ENCODE data around the gene RAB40A. TPM values are rescaled to one million over a fixed set of nuclear protein-coding genes. Genes with fewer than 3 reads are reported as not detected.

Gene RAB40A
- total and polyA plus RNA-seq, 9 of the 15 experiments (the other 6 are each of a cell fraction or from before 2014, with no cell fraction given): 0.07 to 0.15 (median 0.10) TPM; not detected in 3

DNA sequence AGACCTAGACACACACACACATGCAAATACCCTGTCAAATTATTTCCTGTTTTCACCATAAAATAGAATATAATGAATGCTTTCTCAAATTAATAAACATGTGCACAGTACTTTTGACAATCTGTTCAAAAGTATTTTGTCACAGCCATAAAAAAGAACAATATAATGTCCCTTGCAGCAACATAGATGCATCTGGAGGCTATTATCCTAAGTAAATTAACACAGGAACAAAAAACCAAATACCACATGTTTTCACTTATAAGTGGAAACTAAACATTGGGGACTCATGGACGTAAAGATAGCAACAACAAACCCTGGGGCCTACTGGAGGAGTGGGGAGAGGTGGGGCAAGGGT, 15.5 kb downstream of the RAB40A start:
- Histone ChIP-seq H3K4me1 (replicated peaks in 1 of 2; ENCODE audit: control insufficient read depth in 2 of 2, insufficient read depth in 2 of 2, low read length in 2 of 2) (no peaks in the 10 kb centered on the region), H3K9me1 (ENCODE audit: control insufficient read depth, insufficient read depth, low read length) (peaks cover 3% of the 10 kb centered on the region), H3K36me3 (ENCODE audit: control insufficient read depth, insufficient read depth, low read length) (no peaks in the 10 kb centered on the region), H3K4me2 (ENCODE audit: insufficient read depth, low read length) (no peak overlapping the region), H3K9ac (ENCODE audit: insufficient read depth in 1 of 2, low read depth in 2 of 2, low read length in 2 of 2) (no peak overlapping the region), H3K9me3 (replicated peaks; ENCODE audit: control insufficient read depth, insufficient read depth, low read depth, low read length) (no peaks in the 10 kb centered on the region), H2AFZ (ENCODE audit: low read depth, low read length) (no peak overlapping the region), H3K4me3 (no peak overlapping the region), H3K27ac (ENCODE audit: extremely low read depth, low read depth, low read length) (no peak overlapping the region), H3K79me2 (ENCODE audit: control insufficient read depth, insufficient read depth, low read length) (no peaks in the 10 kb centered on the region), H3K27me3 (ENCODE audit: control insufficient read depth in 2 of 2, insufficient read depth in 2 of 2, low read length in 2 of 2) (no peaks in the 10 kb centered on the region; a peak in 1 of 5 replicates), H4K20me1 (replicated peaks; ENCODE audit: control insufficient read depth, insufficient read depth, low read length) (no peaks in the 10 kb centered on the region)
- intact Hi-C loops (cut with micrococcal nuclease): no loop called here
- 0% methylated on average over 1 of the region's 1 CpG for WGBS (ENCODE audit: insufficient coverage, low coverage, missing lambda C conversion rate)
- ChIA-PET CTCF (ENCODE audit: low intra/inter-chr PET ratio) (no interaction called here), POLR2A (no interaction called here)
- TF ChIP-seq ZNF766 (CRISPR knock-in tag; conservative IDR thresholded peaks at IDR 0.05) (no peak), SMC3 (conservative IDR thresholded peaks at IDR 0.05; ENCODE audit: insufficient read depth, low read depth, low read length) (no peak), ZNF224 (CRISPR knock-in tag; IDR thresholded peaks at IDR 0.05) (no peak), CBFA2T2 (conservative IDR thresholded peaks at IDR 0.05) (no peak), NCOA2 (IDR thresholded peaks at IDR 0.05; ENCODE audit: partially characterized antibody in 2 of 2) (no peak), CEBPG (CRISPR knock-in tag; IDR thresholded peaks at IDR 0.05) (no peak), CEBPG (tag; conservative IDR thresholded peaks at IDR 0.05 in 1 of 2, IDR thresholded peaks at IDR 0.05 in 1 of 2) (no peak), RB1 (IDR thresholded peaks at IDR 0.05; ENCODE audit: low read depth) (no peak), ZNF311 (CRISPR knock-in tag; IDR thresholded peaks at IDR 0.05) (no peak), PRPF4 (IDR thresholded peaks at IDR 0.05; ENCODE audit: insufficient read depth, low read depth, low read length, poor library complexity, severe bottlenecking) (no peak), MLLT1 (IDR thresholded peaks at IDR 0.05) (no peak), MECOM (CRISPR knock-in tag; IDR thresholded peaks at IDR 0.05) (no peak)
- TF ChIP-seq, protein P1, sequence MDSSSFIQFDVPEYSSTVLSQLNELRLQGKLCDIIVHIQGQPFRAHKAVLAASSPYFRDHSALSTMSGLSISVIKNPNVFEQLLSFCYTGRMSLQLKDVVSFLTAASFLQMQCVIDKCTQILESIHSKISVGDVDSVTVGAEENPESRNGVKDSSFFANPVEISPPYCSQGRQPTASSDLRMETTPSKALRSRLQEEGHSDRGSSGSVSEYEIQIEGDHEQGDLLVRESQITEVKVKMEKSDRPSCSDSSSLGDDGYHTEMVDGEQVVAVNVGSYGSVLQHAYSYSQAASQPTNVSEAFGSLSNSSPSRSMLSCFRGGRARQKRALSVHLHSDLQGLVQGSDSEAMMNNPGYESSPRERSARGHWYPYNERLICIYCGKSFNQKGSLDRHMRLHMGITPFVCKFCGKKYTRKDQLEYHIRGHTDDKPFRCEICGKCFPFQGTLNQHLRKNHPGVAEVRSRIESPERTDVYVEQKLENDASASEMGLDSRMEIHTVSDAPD (CRISPR knock-in tag; IDR thresholded peaks at IDR 0.05): no peak
- TF ChIP-seq, protein P2, sequence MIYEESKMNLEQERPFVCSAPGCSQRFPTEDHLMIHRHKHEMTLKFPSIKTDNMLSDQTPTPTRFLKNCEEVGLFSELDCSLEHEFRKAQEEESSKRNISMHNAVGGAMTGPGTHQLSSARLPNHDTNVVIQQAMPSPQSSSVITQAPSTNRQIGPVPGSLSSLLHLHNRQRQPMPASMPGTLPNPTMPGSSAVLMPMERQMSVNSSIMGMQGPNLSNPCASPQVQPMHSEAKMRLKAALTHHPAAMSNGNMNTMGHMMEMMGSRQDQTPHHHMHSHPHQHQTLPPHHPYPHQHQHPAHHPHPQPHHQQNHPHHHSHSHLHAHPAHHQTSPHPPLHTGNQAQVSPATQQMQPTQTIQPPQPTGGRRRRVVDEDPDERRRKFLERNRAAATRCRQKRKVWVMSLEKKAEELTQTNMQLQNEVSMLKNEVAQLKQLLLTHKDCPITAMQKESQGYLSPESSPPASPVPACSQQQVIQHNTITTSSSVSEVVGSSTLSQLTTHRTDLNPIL (CRISPR knock-in tag; IDR thresholded peaks at IDR 0.05): no peak
- TF ChIP-seq, protein P3, sequence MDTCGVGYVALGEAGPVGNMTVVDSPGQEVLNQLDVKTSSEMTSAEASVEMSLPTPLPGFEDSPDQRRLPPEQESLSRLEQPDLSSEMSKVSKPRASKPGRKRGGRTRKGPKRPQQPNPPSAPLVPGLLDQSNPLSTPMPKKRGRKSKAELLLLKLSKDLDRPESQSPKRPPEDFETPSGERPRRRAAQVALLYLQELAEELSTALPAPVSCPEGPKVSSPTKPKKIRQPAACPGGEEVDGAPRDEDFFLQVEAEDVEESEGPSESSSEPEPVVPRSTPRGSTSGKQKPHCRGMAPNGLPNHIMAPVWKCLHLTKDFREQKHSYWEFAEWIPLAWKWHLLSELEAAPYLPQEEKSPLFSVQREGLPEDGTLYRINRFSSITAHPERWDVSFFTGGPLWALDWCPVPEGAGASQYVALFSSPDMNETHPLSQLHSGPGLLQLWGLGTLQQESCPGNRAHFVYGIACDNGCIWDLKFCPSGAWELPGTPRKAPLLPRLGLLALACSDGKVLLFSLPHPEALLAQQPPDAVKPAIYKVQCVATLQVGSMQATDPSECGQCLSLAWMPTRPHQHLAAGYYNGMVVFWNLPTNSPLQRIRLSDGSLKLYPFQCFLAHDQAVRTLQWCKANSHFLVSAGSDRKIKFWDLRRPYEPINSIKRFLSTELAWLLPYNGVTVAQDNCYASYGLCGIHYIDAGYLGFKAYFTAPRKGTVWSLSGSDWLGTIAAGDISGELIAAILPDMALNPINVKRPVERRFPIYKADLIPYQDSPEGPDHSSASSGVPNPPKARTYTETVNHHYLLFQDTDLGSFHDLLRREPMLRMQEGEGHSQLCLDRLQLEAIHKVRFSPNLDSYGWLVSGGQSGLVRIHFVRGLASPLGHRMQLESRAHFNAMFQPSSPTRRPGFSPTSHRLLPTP (IDR thresholded peaks at IDR 0.05; ENCODE audit: borderline replicate concordance, extremely low read depth, insufficient read length): no peak
- FAIRE-seq: no peak
- no TSS peak for BruUV-seq (replicated peaks)
- ATAC-seq: no peak
- DNase-seq (ENCODE audit: extremely low read depth in 1 of 4, low spot score in 3 of 4): no peak
- in situ Hi-C loops (cut with MboI): no loop called here

All from K562 (cell line).